ENCODE data around the gene THOC2.

DNA sequence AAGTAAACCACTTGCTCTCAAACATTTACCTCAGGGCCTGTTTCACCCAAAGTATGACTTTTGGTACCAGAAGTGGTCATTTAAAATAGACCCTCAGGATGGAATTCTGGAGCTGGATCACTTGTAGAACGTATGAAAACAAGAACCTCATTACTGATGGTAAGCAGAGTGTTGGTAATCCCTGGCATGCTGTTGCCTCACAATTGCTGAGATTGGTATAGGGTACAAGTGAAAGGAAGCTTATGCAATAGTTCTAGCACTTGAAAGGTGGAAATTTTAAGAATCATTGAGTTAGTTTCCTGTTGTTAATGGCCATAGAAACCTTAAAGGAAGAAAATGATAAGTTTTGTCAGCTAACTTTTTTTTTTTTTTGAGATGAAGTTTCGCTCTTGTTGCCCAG is 22.3 kb upstream of the THOC2 start:
- no peak for TF ChIP-seq CTCF (IDR thresholded peaks at IDR 0.05 in 4 of 5, conservative IDR thresholded peaks at IDR 0.05 in 1 of 5)
- no peak for TF ChIP-seq POLR2A (IDR thresholded peaks at IDR 0.05)
